Measurements from ENCODE around the gene SPRY4.
"Not testable (repeated sequence)": the region's sequence is repeated elsewhere in the genome, so short reads cannot be mapped to it uniquely, and the experiment has no call there.

Gene SPRY4

GRCh38 chr5:142334538-142334937, 9.7 kb upstream of the SPRY4 start:
- DNase-seq (ENCODE audit: low spot score) = no peak

GRCh38 chr5:142333749-142334148, 8.9 kb upstream of the SPRY4 start:
- not testable (repeated sequence) for DNase-seq (ENCODE audit: low spot score)

GRCh38 chr5:142330444-142330843, 5.6 kb upstream of the SPRY4 start:
- DNase-seq (ENCODE audit: low spot score) = no peak

GRCh38 chr5:142330026-142330425, 5.2 kb upstream of the SPRY4 start:
- DNase-seq (ENCODE audit: low spot score) = no peak

GRCh38 chr5:142327111-142327842, 2.5 kb upstream of the SPRY4 start:
- DNase-seq (ENCODE audit: low spot score) = no peak

- no peak for DNase-seq (ENCODE audit: low spot score)
These were observed 1.7 kb upstream of the SPRY4 start for GRCh38 chr5:142326480-142326938.

GRCh38 chr5:142325725-142326479, 1.1 kb upstream of the SPRY4 start:
- DNase-seq (ENCODE audit: low spot score) = no peak

- DNase-seq (ENCODE audit: low spot score) = no peak
These were observed 518 bp downstream of the SPRY4 start for GRCh38 chr5:142324136-142324870.

GRCh38 chr5:142323480-142324135, 1.2 kb downstream of the SPRY4 start:
- DNase-seq (ENCODE audit: low spot score) = no peak

- DNase-seq (ENCODE audit: low spot score) = no peak
These were observed 1.9 kb downstream of the SPRY4 start for GRCh38 chr5:142322747-142323479.

- no peak for DNase-seq (ENCODE audit: low spot score)
These were observed 2.4 kb downstream of the SPRY4 start for GRCh38 chr5:142322403-142322746.

GRCh38 chr5:142320851-142321560, 3.8 kb downstream of the SPRY4 start:
- DNase-seq (ENCODE audit: low spot score) = no peak

GRCh38 chr5:142320430-142320738, 4.4 kb downstream of the SPRY4 start:
- no peak for DNase-seq (ENCODE audit: low spot score)

GRCh38 chr5:142319560-142320429, 5.0 kb downstream of the SPRY4 start:
- DNase-seq (ENCODE audit: low spot score) = no peak

- DNase-seq (ENCODE audit: low spot score) = no peak
These were observed 5.7 kb downstream of the SPRY4 start for GRCh38 chr5:142319105-142319504.

- no peak for DNase-seq (ENCODE audit: low spot score)
These were observed 7.1 kb downstream of the SPRY4 start for GRCh38 chr5:142317753-142318152.

GRCh38 chr5:142317173-142317572, 7.6 kb downstream of the SPRY4 start:
- no peak for DNase-seq (ENCODE audit: low spot score)

- DNase-seq (ENCODE audit: low spot score) = no peak
These were observed 8.1 kb downstream of the SPRY4 start for GRCh38 chr5:142316681-142317080.

GRCh38 chr5:142316051-142316450, 8.8 kb downstream of the SPRY4 start:
- DNase-seq (ENCODE audit: low spot score) = peak; percentile 41

All from CD4-positive, alpha-beta T cell treated with Interleukin-6 at 100 ng/mL for 8 hours (primary cell).